Stimulated activated CD4-positive, alpha-beta T cell treated with anti-CD3 and anti-CD28 coated beads, Interleukin-1b, Interleukin-23, amount 100 ng/mL, for 24 hours (primary cell): Measurements from ENCODE around the gene ZSCAN2.
A peak's percentile ranks its signal among the peaks of the same experiment; 100 is the strongest.

Experiments used
- DNase-seq, 4 experiments: peaks; one replicate each; pipeline ENCODE4 v3.0.0-alpha.2; 2020; ENCODE audit warnings: low read depth in 4 of 4, low spot score in 1 of 4

ZSCAN2 gene

DNA sequence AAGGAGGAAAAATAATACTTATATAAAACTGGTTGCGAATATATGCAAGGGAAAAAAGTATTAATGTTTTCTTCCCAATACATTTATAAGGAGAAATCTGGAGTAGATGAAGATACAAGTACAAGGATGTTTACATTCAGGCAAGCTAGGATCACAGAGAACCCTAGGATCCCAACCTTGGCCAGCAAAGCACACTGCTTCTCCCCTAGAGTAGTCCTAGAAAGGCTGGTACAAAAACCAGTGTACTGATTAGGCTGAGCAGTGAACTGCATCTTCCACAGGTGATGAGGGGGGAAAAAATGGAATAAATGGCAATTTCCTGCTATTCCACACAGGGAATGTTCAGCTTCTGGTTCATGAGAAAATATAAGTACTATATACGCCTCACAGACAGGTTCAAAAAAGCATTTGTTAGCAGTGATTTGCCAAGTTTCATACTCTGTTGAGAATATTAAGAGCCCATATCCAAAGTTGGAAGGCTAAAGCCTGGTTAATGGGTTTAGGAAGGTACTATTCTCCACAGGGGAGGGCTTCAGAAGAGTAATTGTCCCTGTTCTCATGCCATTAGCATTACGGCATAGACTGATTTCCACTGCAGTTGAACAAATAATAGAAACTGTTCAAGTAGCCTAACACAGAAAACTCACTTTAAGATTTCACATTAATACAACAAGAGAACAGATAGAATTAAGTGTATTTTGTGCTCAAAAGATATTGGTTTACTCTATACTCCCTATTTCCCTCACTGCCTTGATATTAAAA lies 67.6 kb downstream of the ZSCAN2 start:
- DNase-seq = no peak

DNA sequence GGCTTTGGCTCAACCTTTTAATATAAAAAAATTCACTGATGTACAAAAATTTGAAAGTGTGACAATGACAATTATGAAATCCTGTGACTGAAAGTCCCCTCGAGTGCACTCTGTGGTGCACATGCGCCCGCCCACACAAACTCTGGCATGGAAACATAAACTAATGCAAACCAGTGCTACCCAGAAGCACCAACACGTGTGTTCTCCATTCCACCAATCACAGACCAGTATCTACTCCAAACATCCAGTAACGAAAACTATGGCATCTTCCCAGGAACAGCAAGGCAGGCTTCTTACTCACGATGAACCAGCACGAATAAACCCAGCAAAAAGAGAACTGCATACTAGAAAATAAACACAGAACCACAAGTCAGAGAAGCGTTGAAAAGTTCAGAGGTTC lies 68.9 kb downstream of the ZSCAN2 start:
- peak in 1 of 4 experiments; percentile 34 for DNase-seq

DNA sequence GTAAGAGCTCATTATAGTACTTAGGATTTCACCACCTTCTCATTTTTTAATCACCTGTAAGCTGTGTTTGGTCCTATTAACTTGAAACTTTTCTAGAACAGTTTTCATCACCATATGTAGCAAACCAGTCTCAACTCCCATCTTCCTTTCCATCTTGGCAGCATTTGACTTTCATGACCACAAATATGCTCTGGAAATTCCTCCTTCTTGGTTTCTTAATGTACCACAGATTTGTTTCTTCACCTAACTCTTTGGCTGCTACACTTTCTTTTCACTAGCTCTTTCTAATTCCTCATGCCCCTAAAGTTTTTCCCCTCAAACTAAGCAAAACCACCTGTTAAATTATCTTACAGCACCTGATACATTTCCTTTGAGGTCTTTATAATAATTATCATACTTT lies 70.4 kb downstream of the ZSCAN2 start:
- DNase-seq = no peak
